GM12874 (cell line): ENCODE data around the gene BRD3OS.
A peak's percentile ranks its signal among the peaks of the same experiment; 100 is the strongest.

Experiments
- TF ChIP-seq, protein P1 (sequence below): IDR thresholded peaks from 2 replicates; pipeline ENCODE4 v1.5.1; 2011; ENCODE audit warnings: low read depth, mild to moderate bottlenecking, control low read depth, low read length, moderate library complexity; ENCODE audit not compliant: insufficient read depth

BRD3OS gene

DNA sequence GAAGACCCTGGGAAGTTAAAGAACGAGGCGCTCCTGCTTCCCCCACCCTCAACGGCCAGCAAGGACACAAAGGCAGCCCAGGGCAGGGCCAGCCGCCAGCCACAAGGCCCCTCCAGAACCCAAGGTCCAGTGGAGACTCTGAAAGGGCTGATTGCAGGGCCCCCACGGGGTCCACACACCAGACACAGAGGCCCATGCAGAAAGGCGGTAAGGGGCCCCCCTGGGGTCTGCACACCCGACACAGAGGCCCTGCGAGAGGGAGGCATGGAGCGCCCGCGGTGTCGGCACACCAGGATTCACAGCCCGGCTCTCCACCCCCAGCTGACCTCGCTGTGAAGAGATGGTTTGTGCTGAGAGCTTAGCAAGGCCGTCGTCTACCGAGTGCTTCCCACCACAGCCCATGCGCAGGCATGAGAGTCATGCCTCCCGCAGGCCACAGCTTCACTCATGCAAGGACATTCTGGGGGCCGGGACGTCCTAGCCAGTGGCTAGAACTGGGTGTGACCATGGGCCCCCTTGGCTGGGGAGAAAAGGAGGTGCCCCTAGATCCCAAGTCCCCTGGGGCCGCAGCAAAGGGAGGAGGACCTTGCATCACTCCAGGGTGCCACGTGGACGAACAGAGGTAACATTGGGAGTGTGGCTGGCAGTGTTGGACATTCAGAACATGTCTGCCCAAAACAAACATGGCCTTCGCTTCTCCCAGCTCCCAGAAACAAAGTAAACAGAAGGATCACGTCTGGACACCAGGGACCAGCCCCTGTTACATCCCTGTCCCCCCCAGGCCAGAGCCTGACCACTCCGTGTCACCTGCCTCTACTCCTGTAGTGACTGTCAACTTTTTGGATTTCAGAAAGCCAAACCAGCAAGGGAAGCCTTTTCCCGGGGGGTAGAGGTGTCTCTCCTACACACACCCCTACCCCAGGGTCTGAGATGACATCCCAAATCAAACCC, 32.7 kb downstream of the BRD3OS start:
- TF ChIP-seq, protein P1, sequence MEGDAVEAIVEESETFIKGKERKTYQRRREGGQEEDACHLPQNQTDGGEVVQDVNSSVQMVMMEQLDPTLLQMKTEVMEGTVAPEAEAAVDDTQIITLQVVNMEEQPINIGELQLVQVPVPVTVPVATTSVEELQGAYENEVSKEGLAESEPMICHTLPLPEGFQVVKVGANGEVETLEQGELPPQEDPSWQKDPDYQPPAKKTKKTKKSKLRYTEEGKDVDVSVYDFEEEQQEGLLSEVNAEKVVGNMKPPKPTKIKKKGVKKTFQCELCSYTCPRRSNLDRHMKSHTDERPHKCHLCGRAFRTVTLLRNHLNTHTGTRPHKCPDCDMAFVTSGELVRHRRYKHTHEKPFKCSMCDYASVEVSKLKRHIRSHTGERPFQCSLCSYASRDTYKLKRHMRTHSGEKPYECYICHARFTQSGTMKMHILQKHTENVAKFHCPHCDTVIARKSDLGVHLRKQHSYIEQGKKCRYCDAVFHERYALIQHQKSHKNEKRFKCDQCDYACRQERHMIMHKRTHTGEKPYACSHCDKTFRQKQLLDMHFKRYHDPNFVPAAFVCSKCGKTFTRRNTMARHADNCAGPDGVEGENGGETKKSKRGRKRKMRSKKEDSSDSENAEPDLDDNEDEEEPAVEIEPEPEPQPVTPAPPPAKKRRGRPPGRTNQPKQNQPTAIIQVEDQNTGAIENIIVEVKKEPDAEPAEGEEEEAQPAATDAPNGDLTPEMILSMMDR, result no peak

DNA sequence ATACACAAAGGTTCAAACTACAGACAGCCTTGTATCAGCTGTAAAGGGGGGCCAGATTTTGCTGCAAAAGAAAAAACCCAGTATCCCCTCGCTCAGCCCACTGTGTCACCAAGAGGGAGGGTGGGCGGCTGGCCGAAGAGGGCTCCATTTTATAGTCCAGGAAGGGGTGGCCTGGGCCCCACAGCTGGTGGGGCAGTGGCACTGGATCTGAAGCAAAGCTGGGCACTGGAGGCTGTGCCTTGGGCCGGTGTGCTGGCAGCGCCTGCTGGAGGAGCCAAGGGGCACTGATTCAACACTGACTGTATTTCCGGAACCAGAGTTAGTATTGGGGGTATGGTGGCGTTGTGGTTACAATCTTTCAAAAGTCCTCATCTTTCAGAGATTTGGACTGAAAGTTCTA, 33.4 kb downstream of the BRD3OS start:
- TF ChIP-seq, protein P1, result no peak

DNA sequence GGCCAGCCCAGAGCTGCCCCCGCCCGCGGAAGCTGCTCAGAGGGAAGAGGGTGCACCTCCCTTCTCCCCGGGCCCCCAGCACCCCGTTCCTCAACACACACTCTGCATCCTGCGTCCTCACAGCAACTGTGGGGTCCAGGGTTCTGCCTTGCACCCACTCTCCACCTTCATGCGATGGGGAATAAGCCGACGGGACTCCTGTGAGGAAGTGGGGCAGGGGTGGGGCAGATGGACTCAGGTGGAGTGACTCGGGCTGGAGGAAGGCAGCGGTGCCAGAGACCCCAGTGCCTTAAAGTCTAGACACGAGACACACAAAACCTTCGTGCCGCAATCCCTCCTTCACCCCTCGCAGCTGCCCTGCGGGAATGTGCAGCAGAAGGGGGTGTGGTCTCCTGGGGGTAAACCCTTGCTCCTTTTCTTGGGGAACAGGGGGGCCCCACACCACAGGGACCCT, 33.9 kb downstream of the BRD3OS start:
- TF ChIP-seq, protein P1, result no peak

DNA sequence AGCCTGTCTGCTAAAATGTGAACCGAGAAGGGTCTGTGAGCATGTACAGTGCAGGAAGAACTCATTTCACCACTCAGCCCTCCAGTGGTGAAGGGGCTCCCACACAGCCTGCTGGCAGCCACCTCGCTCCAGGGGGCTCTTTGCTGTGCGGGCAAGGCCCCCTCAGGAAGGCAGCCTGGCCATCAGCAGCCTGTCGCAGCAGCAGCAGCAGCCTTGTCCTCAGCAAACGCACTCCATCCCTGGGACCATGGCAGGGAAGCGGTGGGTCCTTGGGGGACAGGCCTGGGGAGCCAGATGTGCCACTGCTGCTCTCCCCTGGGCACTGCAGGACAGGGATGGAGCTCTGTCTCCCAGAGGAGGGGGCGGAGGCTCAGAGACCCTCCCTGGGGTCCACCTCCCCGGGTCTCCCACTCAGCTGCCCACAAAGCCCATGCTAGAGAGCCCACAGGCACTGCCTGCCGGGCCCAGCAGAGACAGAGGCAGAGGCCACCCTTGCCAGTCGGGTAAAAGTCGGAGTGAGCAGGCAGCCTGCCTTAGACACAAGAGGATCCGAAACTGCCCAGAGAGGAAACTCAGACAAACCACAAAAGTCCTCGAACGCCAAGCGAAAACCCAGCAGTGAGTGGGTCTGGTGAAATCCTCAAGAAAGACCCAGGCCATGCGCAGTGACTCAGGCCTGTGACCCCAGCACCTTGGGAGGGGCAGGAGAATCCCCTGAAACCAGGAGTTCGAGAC, 34.5 kb downstream of the BRD3OS start:
- TF ChIP-seq, protein P1, result peak; percentile 27; the same call in 1 of the 2 replicates

DNA sequence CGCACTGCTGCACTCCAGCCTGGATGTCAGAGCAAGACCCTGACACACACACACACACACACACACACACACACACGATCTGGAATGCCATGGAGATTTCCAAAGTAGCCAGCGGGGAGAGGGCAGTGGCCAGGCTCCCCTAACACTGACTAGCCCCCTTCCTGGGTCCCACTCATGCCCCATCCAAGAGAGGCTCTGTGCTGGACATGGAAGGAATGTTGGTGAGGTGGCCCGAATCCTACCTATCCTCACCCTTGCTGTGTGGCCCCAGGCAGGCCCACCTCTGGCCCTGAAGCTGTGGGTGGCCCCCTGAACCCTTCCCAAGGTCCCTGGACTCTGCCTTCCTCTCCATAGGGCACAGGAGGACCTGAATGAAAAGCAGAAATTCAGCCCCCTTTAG, 35.3 kb downstream of the BRD3OS start:
- TF ChIP-seq, protein P1, result no peak

DNA sequence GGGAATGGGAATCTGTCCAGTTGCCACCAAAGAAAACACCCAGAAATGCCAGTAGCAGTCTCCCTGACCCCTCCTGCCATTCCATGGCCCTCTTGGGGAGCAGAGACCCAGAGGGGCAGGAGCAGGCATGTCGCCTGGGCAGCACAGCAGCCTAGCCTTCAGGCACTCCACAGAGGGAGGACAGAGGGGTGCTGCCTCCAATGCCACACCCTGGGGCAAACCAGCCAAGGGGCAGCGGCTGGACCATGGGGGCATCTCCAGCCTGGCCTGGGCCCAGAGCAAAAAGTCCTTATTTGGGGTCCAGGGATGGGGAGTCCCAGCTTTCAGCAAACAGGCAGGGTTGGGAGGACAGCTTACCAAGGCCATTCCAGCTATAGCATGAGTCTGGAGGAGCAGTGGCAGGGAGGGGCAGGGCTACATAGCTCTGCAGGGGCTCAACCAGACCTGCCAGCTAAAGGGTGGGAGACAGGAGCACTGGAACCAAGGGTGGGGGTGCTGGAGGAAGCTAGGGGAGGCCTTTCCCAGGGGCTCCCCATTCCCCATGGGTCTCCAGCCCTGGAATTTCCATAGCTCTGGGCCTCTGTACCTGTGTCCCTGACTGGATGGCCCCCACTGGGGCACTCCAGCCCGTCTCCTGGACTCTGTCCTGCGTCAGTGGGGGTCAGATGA, 35.9 kb downstream of the BRD3OS start:
- TF ChIP-seq, protein P1, result no peak
